ENCODE results near the gene ZIM2. TPM values are rescaled to one million over a fixed set of nuclear protein-coding genes. Genes with fewer than 3 reads are reported as not detected.

The ZIM2 gene
- total RNA-seq, 1 donor, result not detected

- DNase-seq (ENCODE audit: low read depth), result no peak
- no peak overlapping the region for H3K4me3 ChIP-seq (ENCODE audit: low read depth, low read length)
- TF ChIP-seq CTCF (IDR thresholded peaks at IDR 0.05; ENCODE audit: insufficient read depth, low read length), result no peak
Measured at GRCh38 chr19:56834564-56835375, 5.8 kb downstream of the ZIM2 start.

- DNase-seq (ENCODE audit: low read depth), result no peak
- no peak for TF ChIP-seq CTCF (IDR thresholded peaks at IDR 0.05; ENCODE audit: insufficient read depth, low read length)
- H3K4me3 ChIP-seq (ENCODE audit: low read depth, low read length), result no peak overlapping the region
Measured at GRCh38 chr19:56832352-56832928, 8.1 kb downstream of the ZIM2 start.

GRCh38 chr19:56831255-56831654, 9.3 kb downstream of the ZIM2 start:
- no peak for DNase-seq (ENCODE audit: low read depth)
- no peak overlapping the region for H3K4me3 ChIP-seq (ENCODE audit: low read depth, low read length)
- no peak for TF ChIP-seq CTCF (IDR thresholded peaks at IDR 0.05; ENCODE audit: insufficient read depth, low read length)

GRCh38 chr19:56829596-56829995, 10.9 kb downstream of the ZIM2 start:
- no peak overlapping the region for H3K4me3 ChIP-seq (ENCODE audit: low read depth, low read length)
- no peak for TF ChIP-seq CTCF (IDR thresholded peaks at IDR 0.05; ENCODE audit: insufficient read depth, low read length)
- no peak for DNase-seq (ENCODE audit: low read depth)

- TF ChIP-seq CTCF (IDR thresholded peaks at IDR 0.05; ENCODE audit: insufficient read depth, low read length), result no peak
- no peak for DNase-seq (ENCODE audit: low read depth)
- no peak overlapping the region for H3K4me3 ChIP-seq (ENCODE audit: low read depth, low read length)
Measured at GRCh38 chr19:56827708-56828107, 12.8 kb downstream of the ZIM2 start.

GRCh38 chr19:56823956-56824355, 16.6 kb downstream of the ZIM2 start:
- TF ChIP-seq CTCF (IDR thresholded peaks at IDR 0.05; ENCODE audit: insufficient read depth, low read length), result no peak
- no peak overlapping the region for H3K4me3 ChIP-seq (ENCODE audit: low read depth, low read length)
- no peak for DNase-seq (ENCODE audit: low read depth)

All from fibroblast of the aortic adventitia (primary cell).